SK-N-SH (cell line): ENCODE results near the gene TTC16. TPM values are rescaled to one million over a fixed set of nuclear protein-coding genes. Genes with fewer than 3 reads are reported as not detected.

Experiments used
- CTCF ChIA-PET: fragments of 300-600, 350-600 bp; formaldehyde crosslinking; extraction: SDS; loops from one replicate; lab custom pipeline; 2021; lab: Yijun Ruan, JAX
- POLR2A ChIA-PET: fragments of 350-600 bp; sonication (Branson Sonifier 250); formaldehyde crosslinking; extraction: SDS; loops from one replicate; lab custom pipeline; 2020; ENCODE audit warnings: antibody characterized with exemption, inconsistent platforms; lab: Yijun Ruan, JAX
- DNase-seq: peaks from one replicate; pipeline ENCODE4 v3.0.0; 2012
- H2AFZ ChIP-seq: fragments of 200-600 bp; sonication (generic); 2 replicates; pipeline ENCODE4 v1.8.1; 2016; ENCODE audit warnings: antibody characterized with exemption, mild to moderate bottlenecking, low read depth
- H3F3A ChIP-seq: fragments of 200-600 bp; sonication (generic); replicated peaks from 2 replicates; pipeline ENCODE3; 2016; ENCODE audit warnings: antibody characterized with exemption, mild to moderate bottlenecking; ENCODE audit not compliant: insufficient read depth
- H3K27ac ChIP-seq, 2 experiments: fragments of 200-500 bp in 1 of 2; fragments of 200-600 bp in 1 of 2; sonication (Bioruptor generic) in 1 of 2; sonication (generic), shearing (Covaris generic) in 1 of 2; 2 replicates each; pipeline versions ENCODE4 v1.5.1 to v1.6.1; 2014 to 2016; ENCODE audit warnings: low read depth in 2 of 2, inconsistent platforms in 1 of 2, low read length in 1 of 2, mild to moderate bottlenecking in 1 of 2, mixed read lengths in 1 of 2
- H3K27me3 ChIP-seq: fragments of 200-600 bp; sonication (generic), shearing (Covaris generic); 2 replicates; pipeline ENCODE4 v1.6.1; 2016; ENCODE audit warnings: mixed run types; ENCODE audit not compliant: insufficient read depth
- H3K36me3 ChIP-seq, 2 experiments: fragments of 200-500 bp in 1 of 2; fragments of 200-600 bp in 1 of 2; sonication (Bioruptor generic) in 1 of 2; sonication (generic) in 1 of 2; replicated peaks in 1 of 2; 2 replicates each; pipeline versions ENCODE3 to v1.5.1; 2014 to 2016; ENCODE audit warnings: low read length in 1 of 2, mild to moderate bottlenecking in 1 of 2; ENCODE audit not compliant: insufficient read depth in 2 of 2, control insufficient read depth in 1 of 2
- H3K4me1 ChIP-seq, 2 experiments: fragments of 200-500 bp in 1 of 2; fragments of 200-600 bp in 1 of 2; sonication (Bioruptor generic) in 1 of 2; sonication (generic), shearing (Covaris generic) in 1 of 2; 2 replicates each; pipeline versions ENCODE4 v1.5.1 to v1.6.1; 2014 to 2016; ENCODE audit warnings: low read depth in 1 of 2, low read length in 1 of 2, mixed run types in 1 of 2; ENCODE audit not compliant: insufficient read depth in 2 of 2, control insufficient read depth in 1 of 2
- H3K4me2 ChIP-seq: fragments of 200-600 bp; sonication (generic), shearing (Covaris generic); 2 replicates; pipeline ENCODE4 v1.6.1; 2017; ENCODE audit warnings: mixed run types
- H3K4me3 ChIP-seq, 2 experiments: fragments of 200-500 bp in 1 of 2; fragments of 200-600 bp in 1 of 2; sonication (Bioruptor generic) in 1 of 2; sonication (generic), shearing (Covaris generic) in 1 of 2; 2 replicates each; pipeline versions ENCODE4 v1.5.1 to v1.8.1; 2014 to 2016; ENCODE audit warnings: low read depth in 2 of 2, inconsistent platforms in 1 of 2, low read length in 1 of 2, mild to moderate bottlenecking in 1 of 2, mixed read lengths in 1 of 2, moderate library complexity in 1 of 2
- H3K79me2 ChIP-seq: fragments of 200-600 bp; sonication (generic); 2 replicates; pipeline ENCODE4 v1.8.1; 2017; ENCODE audit warnings: mild to moderate bottlenecking; ENCODE audit not compliant: insufficient read depth
- H3K9ac ChIP-seq: fragments of 200-600 bp; sonication (generic); 2 replicates; pipeline ENCODE4 v1.6.1; 2017; ENCODE audit warnings: mixed run types
- H3K9me2 ChIP-seq: fragments of 200-600 bp; sonication (generic); 2 replicates; pipeline ENCODE4 v1.6.1; 2017; ENCODE audit warnings: mixed run types
- H3K9me3 ChIP-seq: fragments of 200-600 bp; sonication (generic); 2 replicates; pipeline ENCODE4 v1.6.1; 2017; ENCODE audit warnings: mixed run types, mild to moderate bottlenecking, moderate library complexity
- H4K20me1 ChIP-seq: fragments of 200-600 bp; sonication (generic); 2 replicates; pipeline ENCODE4 v1.6.1; 2017; ENCODE audit warnings: mild to moderate bottlenecking, mixed run types; ENCODE audit not compliant: insufficient read depth
- CHD2 ChIP-seq: fragments of 150-350 bp; IDR thresholded peaks from 2 replicates; pipeline ENCODE4 v1.6.1; 2018; ENCODE audit warnings: low read length; ENCODE audit not compliant: partially characterized antibody
- ELF1 ChIP-seq: IDR thresholded peaks from 2 replicates; pipeline ENCODE4 v1.4.0; 2012
- EP300 ChIP-seq, 2 experiments: IDR thresholded peaks; 2 replicates each; pipeline versions ENCODE4 v1.4.0 to v1.6.1; 2012; ENCODE audit warnings: borderline replicate concordance in 1 of 2, low read depth in 1 of 2, low read length in 1 of 2
- EZH2phosphoT487 ChIP-seq: fragments of 200-600 bp; sonication (generic); IDR thresholded peaks from 2 replicates; pipeline ENCODE4 v1.6.1; 2017; ENCODE audit warnings: low read depth, mixed run types, mild to moderate bottlenecking, antibody characterized with exemption, moderate library complexity, borderline replicate concordance
- FOSL2 ChIP-seq: IDR thresholded peaks from 2 replicates; pipeline ENCODE4 v1.4.0; 2012; ENCODE audit warnings: low read depth, mild to moderate bottlenecking, moderate library complexity, borderline replicate concordance
- FOXM1 ChIP-seq: IDR thresholded peaks from 2 replicates; pipeline ENCODE4 v1.4.0; 2012; ENCODE audit warnings: low read depth, mild to moderate bottlenecking
- GABPA ChIP-seq: IDR thresholded peaks from 2 replicates; pipeline ENCODE4 v1.4.0; 2012; ENCODE audit warnings: low read depth, mild to moderate bottlenecking
- RAD21 ChIP-seq: IDR thresholded peaks from 2 replicates; pipeline ENCODE4 v1.6.1; 2012; ENCODE audit warnings: mild to moderate bottlenecking, low read length
- SMC3 ChIP-seq: IDR thresholded peaks from 2 replicates; pipeline ENCODE4 v1.6.1; 2012; ENCODE audit warnings: low read depth, low read length, improper control_type of control experiment
- TEAD4 ChIP-seq: IDR thresholded peaks from 2 replicates; pipeline ENCODE4 v1.4.0; 2012; ENCODE audit warnings: mild to moderate bottlenecking, borderline replicate concordance; ENCODE audit not compliant: insufficient read depth
- WGBS: methylation state at CpG from one replicate; pipeline ENCODE4 v1.1.6; 2017; ENCODE audit warnings: low lambda C conversion rate; 5-methylcytosine and 5-hydroxymethylcytosine counted together
- polyA plus RNA-seq, 3 experiments: library from polyadenylated mRNA; depleted of rRNA; stranded (reverse); fragments of >200 nt; gene quantifications; 2 replicates each; pipeline ENCODE4 v1.2.3, GENCODE V29; 2012
- TF ChIP-seq, protein P1 (sequence below): IDR thresholded peaks from 2 replicates; pipeline ENCODE4 v1.4.0; 2012; ENCODE audit warnings: low read depth
- TF ChIP-seq, protein P2 (sequence below): fragments of 200-600 bp; sonication (generic); IDR thresholded peaks from 2 replicates; pipeline ENCODE4 v1.6.1; 2017; ENCODE audit warnings: antibody characterized with exemption, mild to moderate bottlenecking, moderate library complexity
- TF ChIP-seq, protein P3 (sequence below): IDR thresholded peaks from 2 replicates; pipeline ENCODE4 v1.4.0; 2012; ENCODE audit warnings: low read depth, borderline replicate concordance

The TTC16 gene
- polyA plus RNA-seq, 1 of the 3 experiments (the other 2 are of a cell fraction) = 0.05 TPM

DNA sequence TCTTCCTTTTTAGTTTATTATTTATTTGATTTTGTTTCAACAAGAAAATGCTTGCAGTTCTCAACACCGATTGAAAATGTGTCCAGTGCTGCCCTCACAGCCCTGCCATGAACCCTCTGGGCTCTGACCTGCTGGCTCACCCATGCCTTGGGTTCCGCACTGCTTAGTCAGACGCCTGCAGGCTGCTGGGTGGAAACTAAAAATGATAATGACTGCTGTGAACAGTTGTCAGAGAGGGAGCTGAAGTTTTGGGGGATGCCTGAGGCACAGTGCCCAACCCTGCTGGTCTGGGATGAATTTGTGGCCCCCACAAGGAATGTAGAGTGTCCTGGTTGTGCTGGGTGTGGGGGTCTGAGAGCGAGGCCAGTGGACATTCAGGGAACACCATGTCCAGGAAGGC lies 31.3 kb upstream of the TTC16 start:
- H3K4me3 ChIP-seq = no peak overlapping the region
- TF ChIP-seq ELF1 = no peak
- TF ChIP-seq, protein P1, sequence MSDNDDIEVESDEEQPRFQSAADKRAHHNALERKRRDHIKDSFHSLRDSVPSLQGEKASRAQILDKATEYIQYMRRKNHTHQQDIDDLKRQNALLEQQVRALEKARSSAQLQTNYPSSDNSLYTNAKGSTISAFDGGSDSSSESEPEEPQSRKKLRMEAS = no peak
- no peak for TF ChIP-seq TEAD4
- no peak for TF ChIP-seq GABPA
- TF ChIP-seq RAD21 = no peak
- no peak for TF ChIP-seq FOXM1
- TF ChIP-seq EZH2phosphoT487 = no peak
- TF ChIP-seq CHD2 = no peak
- no peak for TF ChIP-seq FOSL2
- TF ChIP-seq EP300 (IDR thresholded peaks at IDR 0.05; ENCODE audit: borderline replicate concordance in 1 of 2, low read depth in 1 of 2, low read length in 1 of 2) = no peak
- TF ChIP-seq, protein P2, sequence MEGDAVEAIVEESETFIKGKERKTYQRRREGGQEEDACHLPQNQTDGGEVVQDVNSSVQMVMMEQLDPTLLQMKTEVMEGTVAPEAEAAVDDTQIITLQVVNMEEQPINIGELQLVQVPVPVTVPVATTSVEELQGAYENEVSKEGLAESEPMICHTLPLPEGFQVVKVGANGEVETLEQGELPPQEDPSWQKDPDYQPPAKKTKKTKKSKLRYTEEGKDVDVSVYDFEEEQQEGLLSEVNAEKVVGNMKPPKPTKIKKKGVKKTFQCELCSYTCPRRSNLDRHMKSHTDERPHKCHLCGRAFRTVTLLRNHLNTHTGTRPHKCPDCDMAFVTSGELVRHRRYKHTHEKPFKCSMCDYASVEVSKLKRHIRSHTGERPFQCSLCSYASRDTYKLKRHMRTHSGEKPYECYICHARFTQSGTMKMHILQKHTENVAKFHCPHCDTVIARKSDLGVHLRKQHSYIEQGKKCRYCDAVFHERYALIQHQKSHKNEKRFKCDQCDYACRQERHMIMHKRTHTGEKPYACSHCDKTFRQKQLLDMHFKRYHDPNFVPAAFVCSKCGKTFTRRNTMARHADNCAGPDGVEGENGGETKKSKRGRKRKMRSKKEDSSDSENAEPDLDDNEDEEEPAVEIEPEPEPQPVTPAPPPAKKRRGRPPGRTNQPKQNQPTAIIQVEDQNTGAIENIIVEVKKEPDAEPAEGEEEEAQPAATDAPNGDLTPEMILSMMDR = no peak
- TF ChIP-seq, protein P3, sequence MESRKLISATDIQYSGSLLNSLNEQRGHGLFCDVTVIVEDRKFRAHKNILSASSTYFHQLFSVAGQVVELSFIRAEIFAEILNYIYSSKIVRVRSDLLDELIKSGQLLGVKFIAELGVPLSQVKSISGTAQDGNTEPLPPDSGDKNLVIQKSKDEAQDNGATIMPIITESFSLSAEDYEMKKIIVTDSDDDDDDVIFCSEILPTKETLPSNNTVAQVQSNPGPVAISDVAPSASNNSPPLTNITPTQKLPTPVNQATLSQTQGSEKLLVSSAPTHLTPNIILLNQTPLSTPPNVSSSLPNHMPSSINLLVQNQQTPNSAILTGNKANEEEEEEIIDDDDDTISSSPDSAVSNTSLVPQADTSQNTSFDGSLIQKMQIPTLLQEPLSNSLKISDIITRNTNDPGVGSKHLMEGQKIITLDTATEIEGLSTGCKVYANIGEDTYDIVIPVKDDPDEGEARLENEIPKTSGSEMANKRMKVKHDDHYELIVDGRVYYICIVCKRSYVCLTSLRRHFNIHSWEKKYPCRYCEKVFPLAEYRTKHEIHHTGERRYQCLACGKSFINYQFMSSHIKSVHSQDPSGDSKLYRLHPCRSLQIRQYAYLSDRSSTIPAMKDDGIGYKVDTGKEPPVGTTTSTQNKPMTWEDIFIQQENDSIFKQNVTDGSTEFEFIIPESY = no peak
- TF ChIP-seq SMC3 = no peak
- POLR2A ChIA-PET = no interaction called here
- H3K9me3 ChIP-seq = no peaks in the 10 kb centered on the region
- no peak overlapping the region for H3K27ac ChIP-seq
- H4K20me1 ChIP-seq = no peaks in the 10 kb centered on the region
- peaks cover 12 to 61% of the 10 kb centered on the region in 2 experiments for H3K36me3 ChIP-seq
- CTCF ChIA-PET = interaction anchor here (1.0 to 2.2 kb wide), 2 partner anchors 46 to 50 kb away, joined by 3 to 8 read pairs; partner anchors contain the start of gene TOR2A
- no peaks in the 10 kb centered on the region for H3K79me2 ChIP-seq
- no peaks in the 10 kb centered on the region for H3K9me2 ChIP-seq
- H3K27me3 ChIP-seq = no peaks in the 10 kb centered on the region
- no peaks in the 10 kb centered on the region for H3F3A ChIP-seq
- no peak overlapping the region for H3K4me2 ChIP-seq
- no peak overlapping the region for H2AFZ ChIP-seq
- 79% methylated on average over 4 of the region's 4 CpGs for WGBS
- no peak overlapping the region for H3K9ac ChIP-seq
- H3K4me1 ChIP-seq = peaks cover 0 to 3% of the 10 kb centered on the region in 2 experiments; a peak in 1 of 4 replicates
- no peak for DNase-seq
